Natural killer cell (primary cell): ENCODE measurements around the gene RSRC1. TPM values are rescaled to one million over a fixed set of nuclear protein-coding genes. Genes with fewer than 3 reads are reported as not detected.

Experiments used
- ATAC-seq, 3 donors: fragments of 150-1000 bp in 2 of 3; fragments of 200-7000 bp in 1 of 3; cut with Tn5 transposase; 1 replicate in 1 of 3; 2 replicates in 2 of 3; pipeline ENCODE4 v1.10.0; 2021; ENCODE audit warnings: mild to moderate bottlenecking in 2 of 3, moderate library complexity in 2 of 3
- DNase-seq, 2 donors: peaks; one replicate each; pipeline versions ENCODE4 v3.0.0 to v3.0.0-alpha.2; 2013 to 2021; ENCODE audit warnings: mixed read lengths in 1 of 2
- H3K27ac ChIP-seq: one replicate; pipeline ENCODE4 v1.5.1; 2013; ENCODE audit warnings: mild to moderate bottlenecking, low read length
- H3K27me3 ChIP-seq: one replicate; pipeline ENCODE4 v1.6.1; 2013; ENCODE audit warnings: low read length; ENCODE audit not compliant: control insufficient read depth, insufficient read depth
- H3K36me3 ChIP-seq: one replicate; pipeline ENCODE4 v1.6.1; 2013; ENCODE audit warnings: low read length; ENCODE audit not compliant: control insufficient read depth, insufficient read depth
- H3K4me1 ChIP-seq: one replicate; pipeline ENCODE4 v1.6.1; 2013; ENCODE audit warnings: low read length; ENCODE audit not compliant: control insufficient read depth, insufficient read depth
- H3K4me3 ChIP-seq: one replicate; pipeline ENCODE4 v1.5.1; 2013; ENCODE audit warnings: low read length
- H3K9me3 ChIP-seq: one replicate; pipeline ENCODE4 v1.6.1; 2013; ENCODE audit warnings: low read length; ENCODE audit not compliant: control insufficient read depth, insufficient read depth
- H3K27ac Mint-ChIP-seq, 2 donors: one replicate each; pipeline ENCODE4 v1.8.0; 2022; ENCODE audit warnings: mild to moderate bottlenecking in 2 of 2, mixed read lengths in 2 of 2, moderate library complexity in 1 of 2
- H3K27me3 Mint-ChIP-seq, 2 donors: one replicate each; pipeline ENCODE4 v1.8.0; 2022; ENCODE audit warnings: low read depth in 2 of 2, mixed read lengths in 2 of 2
- H3K36me3 Mint-ChIP-seq: one replicate; pipeline ENCODE4 v1.8.0; 2022; ENCODE audit warnings: mixed read lengths
- H3K4me1 Mint-ChIP-seq, 2 donors: one replicate each; pipeline ENCODE4 v1.8.0; 2022; ENCODE audit warnings: mixed read lengths in 2 of 2
- H3K4me3 Mint-ChIP-seq: one replicate; pipeline ENCODE4 v1.8.0; 2022; ENCODE audit warnings: mild to moderate bottlenecking, moderate library complexity, mixed read lengths
- H3K9me3 Mint-ChIP-seq, 2 donors: one replicate each; pipeline ENCODE4 v1.8.0; 2022; ENCODE audit warnings: mixed read lengths in 2 of 2
- WGBS: methylation state at CpG from one replicate; pipeline ENCODE4 v1.1.7; 2013; ENCODE audit warnings: missing lambda C conversion rate; ENCODE audit not compliant: insufficient coverage; 5-methylcytosine and 5-hydroxymethylcytosine counted together
- intact Hi-C: fragments of 100-400 bp; cut with micrococcal nuclease; formaldehyde crosslinking; loops from one replicate; pipeline ENCODE4 v1.14.2; 2022
- total RNA-seq, 4 donors: library from RNA; stranded (reverse); fragments of 120-200 nt in 1 of 4; gene quantifications; one replicate each; pipeline versions ENCODE4 v1.2.3 to v1.2.4, GENCODE V29; 2013 to 2022
- TF ChIP-seq, protein P1 (sequence below): fragments of 200-600 bp; IDR thresholded peaks from one replicate; pipeline ENCODE4 v1.8.0; 2022; ENCODE audit warnings: antibody characterized with exemption

Gene RSRC1
- total RNA-seq, 3 donors from 2014 or later (not counting 1 experiment from before 2014, with no cell fraction given) = 37.3 to 41.1 (median 37.6) TPM

DNA sequence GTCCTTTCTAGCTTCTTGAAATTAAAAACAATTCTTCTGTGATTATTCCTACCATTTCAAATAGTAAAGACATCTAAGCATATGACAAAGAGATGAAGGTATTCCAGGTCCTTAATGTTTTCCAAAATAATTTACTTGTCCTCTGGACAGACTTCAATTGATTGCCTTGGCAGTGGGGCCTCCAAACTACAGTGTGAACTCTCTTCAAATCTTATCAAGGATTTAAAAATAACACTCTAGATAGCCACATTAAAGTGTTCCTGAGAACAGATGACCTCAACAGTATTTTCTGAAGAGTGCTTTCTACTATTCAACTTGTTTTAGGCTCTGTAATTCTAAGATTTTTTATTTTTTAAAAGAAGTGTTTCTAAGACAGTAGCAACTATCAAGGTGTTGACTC, 453.2 kb downstream of the RSRC1 start:
- ATAC-seq (no peak), DNase-seq (no peak)
- H3K9me3 ChIP-seq = no peaks in the 10 kb centered on the region
- intact Hi-C loops = no loop called here
- Mint-ChIP-seq H3K4me3 (no peak overlapping the region), H3K27ac (no peak overlapping the region), H3K9me3 (peaks cover 3 to 6% of the 10 kb centered on the region in 2 donors), H3K4me1 (no peaks in the 10 kb centered on the region), H3K36me3 (no peaks in the 10 kb centered on the region), H3K27me3 (peaks cover 5 to 7% of the 10 kb centered on the region in 2 donors)
- no peaks in the 10 kb centered on the region for H3K36me3 ChIP-seq
- H3K27me3 ChIP-seq = no peaks in the 10 kb centered on the region
- H3K27ac ChIP-seq = no peak overlapping the region
- no peak overlapping the region for H3K4me3 ChIP-seq
- TF ChIP-seq, protein P1, sequence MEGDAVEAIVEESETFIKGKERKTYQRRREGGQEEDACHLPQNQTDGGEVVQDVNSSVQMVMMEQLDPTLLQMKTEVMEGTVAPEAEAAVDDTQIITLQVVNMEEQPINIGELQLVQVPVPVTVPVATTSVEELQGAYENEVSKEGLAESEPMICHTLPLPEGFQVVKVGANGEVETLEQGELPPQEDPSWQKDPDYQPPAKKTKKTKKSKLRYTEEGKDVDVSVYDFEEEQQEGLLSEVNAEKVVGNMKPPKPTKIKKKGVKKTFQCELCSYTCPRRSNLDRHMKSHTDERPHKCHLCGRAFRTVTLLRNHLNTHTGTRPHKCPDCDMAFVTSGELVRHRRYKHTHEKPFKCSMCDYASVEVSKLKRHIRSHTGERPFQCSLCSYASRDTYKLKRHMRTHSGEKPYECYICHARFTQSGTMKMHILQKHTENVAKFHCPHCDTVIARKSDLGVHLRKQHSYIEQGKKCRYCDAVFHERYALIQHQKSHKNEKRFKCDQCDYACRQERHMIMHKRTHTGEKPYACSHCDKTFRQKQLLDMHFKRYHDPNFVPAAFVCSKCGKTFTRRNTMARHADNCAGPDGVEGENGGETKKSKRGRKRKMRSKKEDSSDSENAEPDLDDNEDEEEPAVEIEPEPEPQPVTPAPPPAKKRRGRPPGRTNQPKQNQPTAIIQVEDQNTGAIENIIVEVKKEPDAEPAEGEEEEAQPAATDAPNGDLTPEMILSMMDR = no peak
- no peaks in the 10 kb centered on the region for H3K4me1 ChIP-seq

DNA sequence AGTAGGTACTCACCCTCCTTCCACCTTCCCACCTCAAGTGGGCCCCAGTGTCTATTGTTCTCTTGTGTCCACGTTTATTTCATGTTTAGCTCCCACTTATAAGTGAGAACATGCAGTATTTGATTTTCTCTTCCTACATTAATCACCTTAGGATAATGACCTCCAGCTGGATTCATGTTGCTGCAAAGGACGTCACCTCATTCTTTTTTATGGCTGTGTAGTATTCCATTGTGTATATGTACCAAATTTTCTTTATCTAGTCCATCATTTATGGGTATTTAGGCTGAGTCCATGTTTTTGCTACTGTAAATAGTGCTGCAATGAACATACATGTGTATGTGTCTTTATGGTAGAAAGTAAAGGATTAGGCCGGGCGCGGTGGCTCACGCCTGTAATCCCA, 455.2 kb downstream of the RSRC1 start:
- Mint-ChIP-seq H3K4me1 (no peaks in the 10 kb centered on the region), H3K4me3 (no peak overlapping the region), H3K27ac (no peak overlapping the region), H3K9me3 (peaks cover 3 to 6% of the 10 kb centered on the region in 2 donors), H3K27me3 (peaks cover 16 to 27% of the 10 kb centered on the region in 2 donors), H3K36me3 (no peaks in the 10 kb centered on the region)
- H3K27ac ChIP-seq = no peak overlapping the region
- H3K27me3 ChIP-seq = no peaks in the 10 kb centered on the region
- ATAC-seq (no peak), DNase-seq (no peak)
- no peaks in the 10 kb centered on the region for H3K4me1 ChIP-seq
- TF ChIP-seq, protein P1 = no peak
- 96% methylated on average over 5 of the region's 6 CpGs for WGBS
- no peaks in the 10 kb centered on the region for H3K36me3 ChIP-seq
- intact Hi-C loops = no loop called here
- no peaks in the 10 kb centered on the region for H3K9me3 ChIP-seq
- no peak overlapping the region for H3K4me3 ChIP-seq

DNA sequence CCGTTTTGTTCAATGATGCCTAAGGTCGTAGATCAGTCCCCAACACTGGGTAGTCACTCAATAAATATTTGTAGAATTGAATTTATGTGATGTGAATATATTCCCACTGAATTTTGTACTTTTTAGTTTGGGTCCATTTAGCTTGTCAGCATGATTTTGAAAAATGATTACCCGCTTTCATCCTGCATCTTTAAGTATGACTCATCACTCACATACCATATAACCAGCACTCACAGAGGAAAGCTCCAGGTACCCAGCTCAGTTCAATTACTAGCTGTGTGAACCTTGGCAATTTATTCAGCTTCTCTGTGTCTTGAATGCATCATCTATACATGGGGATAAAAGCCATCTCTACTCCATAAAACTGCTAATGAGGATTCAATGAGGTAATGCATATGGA, 458.9 kb downstream of the RSRC1 start:
- Mint-ChIP-seq H3K9me3 (peaks cover 3 to 9% of the 10 kb centered on the region in 2 donors), H3K4me3 (no peak overlapping the region), H3K27ac (no peak overlapping the region), H3K4me1 (peaks cover 12 to 13% of the 10 kb centered on the region in 2 donors), H3K36me3 (no peaks in the 10 kb centered on the region), H3K27me3 (peaks cover 28 to 32% of the 10 kb centered on the region in 2 donors)
- H3K9me3 ChIP-seq = no peaks in the 10 kb centered on the region
- intact Hi-C loops = no loop called here
- 87% methylated on average over 3 of the region's 3 CpGs for WGBS
- ATAC-seq (no peak), DNase-seq (no peak)
- no peak overlapping the region for H3K27ac ChIP-seq
- H3K36me3 ChIP-seq = no peaks in the 10 kb centered on the region
- peaks cover 12% of the 10 kb centered on the region for H3K4me1 ChIP-seq
- H3K4me3 ChIP-seq = no peak overlapping the region
- TF ChIP-seq, protein P1 = no peak
- H3K27me3 ChIP-seq = no peaks in the 10 kb centered on the region

DNA sequence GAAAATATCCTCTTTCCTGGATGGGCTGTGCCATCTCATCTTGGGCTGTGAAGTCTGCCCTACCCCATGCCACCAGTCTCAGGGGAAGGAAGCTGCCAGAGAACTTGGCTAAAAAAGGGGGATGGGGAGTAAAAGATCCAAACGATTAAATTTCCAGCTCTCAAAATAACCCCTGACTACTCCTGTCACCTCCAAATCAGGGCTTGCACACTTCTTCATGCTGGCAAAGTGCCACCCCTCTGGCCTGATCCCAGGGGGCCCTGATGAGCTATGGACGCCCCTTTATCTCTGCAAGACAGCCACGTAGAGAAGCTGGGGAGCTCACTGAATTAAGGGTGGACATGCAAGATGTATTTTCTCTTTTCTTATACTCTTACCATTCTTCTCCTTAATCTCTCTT, 459.9 kb downstream of the RSRC1 start:
- 76% methylated on average over 3 of the region's 3 CpGs for WGBS
- H3K4me3 ChIP-seq = no peak overlapping the region
- H3K27ac Mint-ChIP-seq = no peak overlapping the region
- peak overlapping the region; percentile 93 for H3K4me3 Mint-ChIP-seq
- H3K27ac ChIP-seq = no peak overlapping the region
- ATAC-seq (no peak), DNase-seq (peak in 1 of 2 donors; percentile 4)
- no peaks in the 10 kb centered on the region for H3K9me3 ChIP-seq
- no peaks in the 10 kb centered on the region for H3K36me3 ChIP-seq
- intact Hi-C loops = no loop called here
- peaks cover 12% of the 10 kb centered on the region for H3K4me1 ChIP-seq
- peaks cover 28 to 32% of the 10 kb centered on the region in 2 donors for H3K27me3 Mint-ChIP-seq
- no peaks in the 10 kb centered on the region for H3K36me3 Mint-ChIP-seq
- peaks cover 12 to 13% of the 10 kb centered on the region in 2 donors for H3K4me1 Mint-ChIP-seq
- TF ChIP-seq, protein P1 = no peak
- no peaks in the 10 kb centered on the region for H3K27me3 ChIP-seq
- peaks cover 3 to 9% of the 10 kb centered on the region in 2 donors for H3K9me3 Mint-ChIP-seq
